ENCODE data around the gene POLR2B. TPM values are rescaled to one million over a fixed set of nuclear protein-coding genes. Genes with fewer than 3 reads are reported as not detected.
"Not testable (repeated sequence)": the region's sequence is repeated elsewhere in the genome, so short reads cannot be mapped to it uniquely, and the experiment has no call there.

Gene POLR2B
- total RNA-seq, 1 donor from 2014 or later: 154 TPM

GRCh38 chr4:57051095-57051494 is 72.4 kb downstream of the POLR2B start:
- intact Hi-C loops (cut with micrococcal nuclease): no loop called here
- DNase-seq: no peak
- Mint-ChIP-seq H3K36me3 (ENCODE audit: low read depth) (no peaks in the 10 kb centered on the region), H3K4me3 (no peak overlapping the region), H3K27me3 (peaks cover 9% of the 10 kb centered on the region), H3K27ac (no peak overlapping the region), H3K4me1 (no peaks in the 10 kb centered on the region), H3K9me3 (no peaks in the 10 kb centered on the region)

- H3K4me3 Mint-ChIP-seq: no peak overlapping the region
- intact Hi-C loops (cut with micrococcal nuclease): no loop called here
- no peak overlapping the region for H3K27ac Mint-ChIP-seq
- DNase-seq: no peak
- H3K9me3 Mint-ChIP-seq: no peaks in the 10 kb centered on the region
- no peaks in the 10 kb centered on the region for H3K36me3 Mint-ChIP-seq (ENCODE audit: low read depth)
- H3K27me3 Mint-ChIP-seq: peaks cover 11% of the 10 kb centered on the region
- no peaks in the 10 kb centered on the region for H3K4me1 Mint-ChIP-seq
These were observed 72.8 kb downstream of the POLR2B start for GRCh38 chr4:57051524-57051923.

- peaks cover 9% of the 10 kb centered on the region for H3K27me3 Mint-ChIP-seq
- DNase-seq: no peak
- H3K4me1 Mint-ChIP-seq: no peaks in the 10 kb centered on the region
- H3K4me3 Mint-ChIP-seq: no peak overlapping the region
- intact Hi-C loops (cut with micrococcal nuclease): no loop called here
- H3K9me3 Mint-ChIP-seq: no peaks in the 10 kb centered on the region
- no peak overlapping the region for H3K27ac Mint-ChIP-seq
- H3K36me3 Mint-ChIP-seq (ENCODE audit: low read depth): no peaks in the 10 kb centered on the region
These were observed 74.8 kb downstream of the POLR2B start for GRCh38 chr4:57053508-57053907.

GRCh38 chr4:57055886-57056285 is 77.2 kb downstream of the POLR2B start:
- no peaks in the 10 kb centered on the region for H3K36me3 Mint-ChIP-seq (ENCODE audit: low read depth)
- H3K27me3 Mint-ChIP-seq: peaks cover 9% of the 10 kb centered on the region
- intact Hi-C loops (cut with micrococcal nuclease): no loop called here
- no peaks in the 10 kb centered on the region for H3K9me3 Mint-ChIP-seq
- H3K27ac Mint-ChIP-seq: no peak overlapping the region
- H3K4me3 Mint-ChIP-seq: no peak overlapping the region
- no peak for DNase-seq
- H3K4me1 Mint-ChIP-seq: no peaks in the 10 kb centered on the region

- H3K4me1 Mint-ChIP-seq: no peaks in the 10 kb centered on the region
- peaks cover 11% of the 10 kb centered on the region for H3K27me3 Mint-ChIP-seq
- no peaks in the 10 kb centered on the region for H3K36me3 Mint-ChIP-seq (ENCODE audit: low read depth)
- H3K4me3 Mint-ChIP-seq: no peak overlapping the region
- no peak for DNase-seq
- H3K9me3 Mint-ChIP-seq: no peaks in the 10 kb centered on the region
- no peak overlapping the region for H3K27ac Mint-ChIP-seq
- intact Hi-C loops (cut with micrococcal nuclease): no loop called here
These were observed 81.4 kb downstream of the POLR2B start for GRCh38 chr4:57059890-57060716.

- H3K4me1 Mint-ChIP-seq; H3K4me3 Mint-ChIP-seq; DNase-seq; H3K36me3 Mint-ChIP-seq (ENCODE audit: low read depth); intact Hi-C loops (cut with micrococcal nuclease); H3K27ac Mint-ChIP-seq; H3K9me3 Mint-ChIP-seq: not testable (repeated sequence)
- peaks cover 11% of the 10 kb centered on the region for H3K27me3 Mint-ChIP-seq
These were observed 82.0 kb downstream of the POLR2B start for GRCh38 chr4:57060717-57061067.

GRCh38 chr4:57061395-57061794 is 82.7 kb downstream of the POLR2B start:
- Mint-ChIP-seq H3K9me3 (no peaks in the 10 kb centered on the region), H3K27me3 (peaks cover 7% of the 10 kb centered on the region), H3K4me1 (no peaks in the 10 kb centered on the region), H3K36me3 (ENCODE audit: low read depth) (no peaks in the 10 kb centered on the region), H3K4me3 (no peak overlapping the region), H3K27ac (no peak overlapping the region)
- intact Hi-C loops (cut with micrococcal nuclease): no loop called here
- no peak for DNase-seq

GRCh38 chr4:57063518-57063917 is 84.8 kb downstream of the POLR2B start:
- H3K4me1 Mint-ChIP-seq: no peaks in the 10 kb centered on the region
- peaks cover 7% of the 10 kb centered on the region for H3K27me3 Mint-ChIP-seq
- DNase-seq: no peak
- no peak overlapping the region for H3K4me3 Mint-ChIP-seq
- intact Hi-C loops (cut with micrococcal nuclease): no loop called here
- no peak overlapping the region for H3K27ac Mint-ChIP-seq
- no peaks in the 10 kb centered on the region for H3K36me3 Mint-ChIP-seq (ENCODE audit: low read depth)
- H3K9me3 Mint-ChIP-seq: no peaks in the 10 kb centered on the region

GRCh38 chr4:57064120-57064519 is 85.4 kb downstream of the POLR2B start:
- Mint-ChIP-seq H3K27ac (no peak overlapping the region), H3K4me3 (no peak overlapping the region), H3K4me1 (no peaks in the 10 kb centered on the region), H3K36me3 (ENCODE audit: low read depth) (no peaks in the 10 kb centered on the region), H3K27me3 (peaks cover 8% of the 10 kb centered on the region), H3K9me3 (no peaks in the 10 kb centered on the region)
- intact Hi-C loops (cut with micrococcal nuclease): no loop called here
- DNase-seq: no peak

- Mint-ChIP-seq H3K9me3 (no peaks in the 10 kb centered on the region), H3K36me3 (ENCODE audit: low read depth) (no peaks in the 10 kb centered on the region), H3K4me1 (no peaks in the 10 kb centered on the region), H3K4me3 (no peak overlapping the region), H3K27ac (no peak overlapping the region), H3K27me3 (peaks cover 9% of the 10 kb centered on the region)
- DNase-seq: no peak
- intact Hi-C loops (cut with micrococcal nuclease): no loop called here
These were observed 86.4 kb downstream of the POLR2B start for GRCh38 chr4:57064811-57065711.

GRCh38 chr4:57065730-57066482 is 87.2 kb downstream of the POLR2B start:
- Mint-ChIP-seq H3K4me1 (no peaks in the 10 kb centered on the region), H3K4me3 (no peak overlapping the region), H3K36me3 (ENCODE audit: low read depth) (no peaks in the 10 kb centered on the region), H3K9me3 (no peaks in the 10 kb centered on the region), H3K27me3 (peaks cover 11% of the 10 kb centered on the region), H3K27ac (no peak overlapping the region)
- no peak for DNase-seq
- intact Hi-C loops (cut with micrococcal nuclease): no loop called here

GRCh38 chr4:57068237-57068981 is 89.7 kb downstream of the POLR2B start:
- Mint-ChIP-seq H3K27me3 (peaks cover 10% of the 10 kb centered on the region), H3K36me3 (ENCODE audit: low read depth) (no peaks in the 10 kb centered on the region), H3K27ac (no peak overlapping the region), H3K9me3 (no peaks in the 10 kb centered on the region), H3K4me3 (no peak overlapping the region), H3K4me1 (no peaks in the 10 kb centered on the region)
- intact Hi-C loops (cut with micrococcal nuclease): no loop called here
- DNase-seq: no peak

- Mint-ChIP-seq H3K4me3 (no peak overlapping the region), H3K36me3 (ENCODE audit: low read depth) (no peaks in the 10 kb centered on the region), H3K27ac (no peak overlapping the region), H3K4me1 (no peaks in the 10 kb centered on the region), H3K9me3 (no peaks in the 10 kb centered on the region), H3K27me3 (peaks cover 10% of the 10 kb centered on the region)
- intact Hi-C loops (cut with micrococcal nuclease): no loop called here
- DNase-seq: no peak
These were observed 91.8 kb downstream of the POLR2B start for GRCh38 chr4:57070461-57070860.

Data from activated CD4-positive, alpha-beta T cell treated with anti-CD3 and anti-CD28 coated beads, Interleukin-2, amount 10 ng/mL, durations not matched to agents 24 days and 14 days (primary cell).